ENCODE data around the gene SH2D3C.

The SH2D3C gene

DNA sequence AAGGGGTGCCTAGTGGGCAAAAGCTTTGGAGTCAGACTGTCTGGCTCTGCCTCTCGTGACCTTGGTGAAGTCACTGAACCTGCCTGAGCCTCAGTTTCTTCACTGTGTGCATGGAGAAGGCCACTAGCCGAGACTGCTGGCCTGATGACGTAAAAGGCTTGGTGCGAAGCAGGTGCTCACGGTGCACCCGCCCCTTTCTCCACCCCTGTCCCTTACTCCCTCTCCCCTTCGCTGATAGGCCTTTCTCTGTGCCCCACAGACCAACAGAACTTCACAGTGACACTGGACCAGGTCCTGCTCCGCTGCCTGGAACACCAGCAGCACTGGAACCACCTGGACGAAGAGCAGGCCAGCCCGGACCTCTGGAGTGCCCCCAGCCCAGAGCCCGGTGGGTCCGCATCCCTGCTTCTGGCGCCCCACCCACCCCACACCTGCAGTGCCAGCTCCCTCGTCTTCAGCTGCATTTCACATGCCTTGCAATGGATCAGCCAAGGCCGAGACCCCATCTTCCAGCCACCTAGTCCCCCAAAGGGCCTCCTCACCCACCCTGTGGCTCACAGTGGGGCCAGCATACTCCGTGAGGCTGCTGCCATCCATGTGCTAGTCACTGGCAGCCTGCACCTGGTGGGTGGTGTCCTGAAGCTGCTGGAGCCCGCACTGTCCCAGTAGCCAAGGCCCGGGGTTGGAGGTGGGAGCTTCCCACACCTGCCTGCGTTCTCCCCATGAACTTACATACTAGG, 34.6 kb upstream of the SH2D3C start:
- Mint-ChIP-seq H3K27me3 (no peaks in the 10 kb centered on the region), H3K27ac (no peak overlapping the region), H3K9me3 (ENCODE audit: low read depth) (no peaks in the 10 kb centered on the region), H3K4me3 (no peak overlapping the region), H3K36me3 (no peaks in the 10 kb centered on the region), H3K4me1 (ENCODE audit: low read depth) (no peaks in the 10 kb centered on the region)

DNA sequence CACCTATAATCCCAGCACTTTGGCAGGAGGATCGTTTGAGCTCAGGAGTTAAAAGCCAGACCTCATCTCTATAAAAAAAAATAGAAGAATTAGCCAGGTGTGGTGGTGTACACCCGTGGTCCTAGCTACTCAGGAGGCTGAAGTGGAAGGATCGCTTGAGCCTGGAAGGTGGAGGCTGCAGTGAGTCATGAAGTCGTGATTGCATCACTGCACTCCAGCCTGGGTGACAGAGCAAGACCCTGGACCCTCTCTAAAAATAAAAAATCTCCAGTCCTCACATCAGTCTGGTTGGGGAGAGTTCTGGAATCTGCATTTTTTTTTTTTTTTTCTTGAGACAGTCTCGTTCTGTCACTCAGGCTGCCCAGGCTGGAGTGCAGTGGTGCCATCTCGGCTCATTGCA, 33.5 kb upstream of the SH2D3C start:
- H3K36me3 Mint-ChIP-seq, result no peaks in the 10 kb centered on the region
- no peaks in the 10 kb centered on the region for H3K9me3 Mint-ChIP-seq (ENCODE audit: low read depth)
- H3K4me3 Mint-ChIP-seq, result no peak overlapping the region
- no peaks in the 10 kb centered on the region for H3K4me1 Mint-ChIP-seq (ENCODE audit: low read depth)
- no peaks in the 10 kb centered on the region for H3K27me3 Mint-ChIP-seq
- no peak overlapping the region for H3K27ac Mint-ChIP-seq

DNA sequence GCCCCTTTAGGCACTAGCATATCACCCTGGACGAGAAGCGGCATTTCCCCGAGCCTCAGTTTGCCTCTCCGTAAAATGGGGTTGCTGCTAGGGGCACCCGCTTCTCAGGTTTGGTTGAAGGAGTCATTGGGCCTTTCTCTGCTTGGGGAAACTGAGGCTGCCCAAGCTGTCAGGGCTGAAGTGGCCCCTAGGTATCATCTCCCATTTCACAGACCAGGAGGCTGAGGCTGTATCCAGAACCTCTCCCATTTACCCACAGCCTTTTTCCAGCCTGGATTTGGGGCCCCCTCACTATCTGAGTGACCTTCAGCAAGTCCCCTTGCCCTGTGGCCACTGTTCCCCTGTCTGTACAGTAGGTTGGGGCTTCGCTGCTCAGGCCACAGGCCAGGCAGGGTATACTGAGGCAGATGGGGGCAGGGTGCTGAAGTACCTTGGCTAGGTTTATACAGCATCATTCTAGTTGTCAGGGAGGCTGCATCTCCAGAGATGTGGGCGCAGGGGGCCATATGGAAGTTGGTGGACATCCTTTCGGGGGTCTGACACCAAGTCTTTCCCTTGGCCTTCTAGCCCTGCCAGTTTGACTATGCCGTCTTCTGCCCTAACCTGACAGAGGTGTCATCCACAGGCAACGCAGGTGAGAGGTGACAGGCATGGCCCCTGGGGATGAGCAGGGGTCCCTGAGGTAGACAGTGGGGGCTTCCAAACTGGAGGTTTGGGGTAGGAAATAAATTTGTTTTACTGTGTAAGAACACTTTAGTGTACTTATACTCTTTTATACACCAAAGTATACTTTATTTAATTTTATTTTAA, 32.1 kb upstream of the SH2D3C start:
- Mint-ChIP-seq H3K36me3 (peaks cover 2% of the 10 kb centered on the region), H3K4me3 (no peak overlapping the region), H3K27me3 (no peaks in the 10 kb centered on the region), H3K27ac (no peak overlapping the region), H3K4me1 (ENCODE audit: low read depth) (peaks cover 4% of the 10 kb centered on the region), H3K9me3 (ENCODE audit: low read depth) (no peaks in the 10 kb centered on the region)

DNA sequence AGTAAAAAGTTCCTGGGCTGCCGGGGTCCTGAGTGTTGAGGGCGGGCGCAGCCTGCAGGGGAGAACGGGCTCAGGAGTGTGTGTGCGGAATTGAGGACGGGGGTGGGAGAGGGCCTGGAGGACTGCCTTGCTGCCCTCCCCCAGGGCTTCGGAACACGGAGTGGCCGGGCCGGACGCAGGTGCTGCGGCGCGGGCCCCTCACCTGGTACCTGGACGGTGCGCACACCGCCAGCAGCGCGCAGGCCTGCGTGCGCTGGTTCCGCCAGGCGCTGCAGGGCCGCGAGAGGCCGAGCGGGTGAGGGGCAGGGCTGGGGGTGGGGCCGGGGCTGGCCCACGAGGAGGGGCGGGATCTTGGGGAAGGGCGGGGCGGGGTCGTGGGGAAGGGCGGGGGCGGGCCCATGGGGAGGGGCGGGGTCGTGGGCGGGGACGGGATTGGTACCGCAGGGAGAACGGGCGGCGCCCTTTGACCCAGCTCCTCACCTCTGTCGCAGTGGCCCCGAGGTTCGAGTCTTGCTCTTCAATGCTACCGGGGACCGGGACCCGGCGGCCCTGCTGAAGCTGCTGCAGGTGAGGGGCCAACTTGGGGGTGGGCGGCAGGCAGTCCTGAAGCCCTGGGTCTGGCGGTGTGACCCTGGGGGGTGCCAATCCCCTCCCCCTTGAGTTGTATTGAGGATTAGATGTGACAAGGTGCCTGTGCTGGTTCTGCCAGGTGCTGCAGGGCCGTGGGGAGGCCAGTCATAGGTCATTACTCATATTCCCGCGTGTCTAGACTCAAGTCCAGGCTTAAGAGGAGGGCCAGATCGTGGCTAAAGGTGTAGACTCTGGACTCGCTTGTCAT, 31.3 kb upstream of the SH2D3C start:
- no peak overlapping the region for H3K27ac Mint-ChIP-seq
- peaks cover 4% of the 10 kb centered on the region for H3K4me1 Mint-ChIP-seq (ENCODE audit: low read depth)
- peaks cover 2% of the 10 kb centered on the region for H3K36me3 Mint-ChIP-seq
- no peaks in the 10 kb centered on the region for H3K9me3 Mint-ChIP-seq (ENCODE audit: low read depth)
- no peaks in the 10 kb centered on the region for H3K27me3 Mint-ChIP-seq
- H3K4me3 Mint-ChIP-seq, result no peak overlapping the region

DNA sequence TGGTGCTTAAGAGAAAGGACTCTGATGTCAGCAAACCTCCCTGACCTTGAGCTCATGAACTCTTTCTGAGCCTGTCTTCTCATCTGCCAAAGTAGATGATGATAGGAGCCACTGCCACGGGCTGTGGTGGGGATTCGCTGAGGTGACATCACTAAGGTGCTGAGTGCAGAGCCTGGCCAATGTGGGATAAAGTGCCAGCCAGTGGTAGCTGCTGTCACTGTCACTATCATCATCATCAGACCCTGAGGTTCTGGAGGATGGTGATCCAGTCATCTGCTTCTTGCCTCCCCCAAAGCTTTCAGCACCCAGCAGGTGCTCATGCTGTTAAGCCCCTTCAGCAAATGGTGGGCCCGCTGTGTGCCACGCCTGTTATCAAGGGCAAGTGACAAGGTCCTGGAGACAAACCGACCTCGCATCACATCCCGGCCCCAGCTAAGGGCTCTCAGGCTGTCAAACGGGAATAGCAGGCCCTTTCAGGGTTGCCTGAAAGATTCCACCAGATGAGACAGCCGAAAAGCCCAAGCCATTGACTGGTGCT, 30.6 kb upstream of the SH2D3C start:
- no peak overlapping the region for H3K4me3 Mint-ChIP-seq
- H3K27me3 Mint-ChIP-seq, result no peaks in the 10 kb centered on the region
- peaks cover 2% of the 10 kb centered on the region for H3K36me3 Mint-ChIP-seq
- no peaks in the 10 kb centered on the region for H3K9me3 Mint-ChIP-seq (ENCODE audit: low read depth)
- H3K27ac Mint-ChIP-seq, result peak overlapping the region; percentile 41
- peaks cover 9% of the 10 kb centered on the region for H3K4me1 Mint-ChIP-seq (ENCODE audit: low read depth)

DNA sequence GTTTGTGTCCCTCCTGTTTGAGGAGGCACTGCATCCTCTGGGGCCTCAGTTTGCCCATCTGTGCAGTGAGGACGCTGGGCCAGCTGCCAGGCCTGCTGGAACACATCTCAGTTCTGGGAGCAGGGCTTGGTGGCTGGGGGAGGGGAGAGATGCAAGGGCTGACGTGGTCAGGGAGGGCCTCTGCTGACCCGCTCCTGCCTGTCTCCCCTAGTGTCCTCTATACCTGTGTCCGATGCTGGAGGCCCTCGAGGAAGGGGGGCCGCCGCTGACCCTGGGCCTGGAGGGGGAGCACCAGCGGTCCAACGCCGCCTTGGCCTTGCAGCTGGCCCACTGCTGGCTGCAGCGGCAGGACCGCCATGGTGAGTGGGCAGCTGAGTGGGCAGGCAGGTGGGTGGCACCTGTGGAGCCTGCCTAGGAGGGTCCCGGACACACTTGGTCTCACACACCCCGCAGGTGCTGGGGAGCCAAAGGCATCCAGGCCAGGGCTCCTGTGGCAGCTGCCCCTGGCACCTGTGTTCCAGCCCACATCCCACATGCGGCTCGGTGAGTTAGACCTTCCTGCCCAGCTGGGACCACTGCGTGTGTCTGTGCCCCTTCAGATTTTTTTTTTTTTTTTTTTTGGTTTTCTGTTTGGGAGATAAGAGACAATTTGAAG, 30.0 kb upstream of the SH2D3C start:
- Mint-ChIP-seq H3K4me3 (no peak overlapping the region), H3K36me3 (peaks cover 2% of the 10 kb centered on the region), H3K27ac (peak overlapping the region; percentile 41), H3K9me3 (ENCODE audit: low read depth) (no peaks in the 10 kb centered on the region), H3K27me3 (no peaks in the 10 kb centered on the region), H3K4me1 (ENCODE audit: low read depth) (peaks cover 13% of the 10 kb centered on the region)

DNA sequence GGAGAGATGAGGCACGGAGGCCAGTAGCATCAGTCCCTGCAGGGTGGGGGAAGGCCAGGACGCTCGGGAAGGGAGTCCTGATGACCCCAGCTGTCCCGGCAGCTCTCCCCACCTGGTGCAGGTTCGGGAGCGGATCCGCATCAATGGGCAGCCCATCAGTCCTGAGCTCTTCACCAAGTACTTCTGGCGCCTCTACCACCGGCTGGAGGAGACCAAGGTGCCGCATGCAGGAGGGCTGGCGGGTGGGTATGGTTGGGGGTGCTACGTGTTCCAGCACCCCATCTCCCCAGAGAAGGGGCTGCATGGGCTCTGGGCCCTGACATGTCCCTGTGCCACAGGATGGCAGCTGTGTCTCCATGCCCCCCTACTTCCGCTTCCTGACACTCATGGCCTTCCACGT, 28.4 kb upstream of the SH2D3C start:
- no peaks in the 10 kb centered on the region for H3K27me3 Mint-ChIP-seq
- no peak overlapping the region for H3K27ac Mint-ChIP-seq
- H3K4me3 Mint-ChIP-seq, result peak overlapping the region; percentile 20
- peaks cover 20% of the 10 kb centered on the region for H3K4me1 Mint-ChIP-seq (ENCODE audit: low read depth)
- peaks cover 2% of the 10 kb centered on the region for H3K36me3 Mint-ChIP-seq
- H3K9me3 Mint-ChIP-seq (ENCODE audit: low read depth), result no peaks in the 10 kb centered on the region

DNA sequence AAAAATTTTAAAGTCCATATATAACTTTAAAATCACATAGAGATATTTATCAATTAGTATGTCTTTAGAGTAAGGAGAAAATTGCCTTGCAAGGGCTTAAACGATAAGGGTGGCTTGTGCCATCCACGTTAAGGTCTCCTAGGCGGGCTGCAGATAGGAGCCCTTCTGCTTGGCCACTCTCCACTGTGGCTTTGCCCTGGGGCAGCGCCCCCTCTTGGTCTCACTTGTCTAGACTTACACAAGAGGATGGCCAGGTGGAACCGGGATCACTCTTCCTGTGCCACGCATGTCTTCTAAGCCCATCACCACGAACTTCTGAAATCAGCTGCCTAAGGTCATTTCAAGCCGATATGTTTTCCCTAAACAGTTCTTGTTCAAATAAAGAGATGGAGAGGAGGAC, 27.2 kb upstream of the SH2D3C start:
- H3K4me1 Mint-ChIP-seq (ENCODE audit: low read depth), result peaks cover 25% of the 10 kb centered on the region
- peak overlapping the region; percentile 50 for H3K27ac Mint-ChIP-seq
- peak overlapping the region; percentile 40 for H3K4me3 Mint-ChIP-seq
- no peaks in the 10 kb centered on the region for H3K9me3 Mint-ChIP-seq (ENCODE audit: low read depth)
- no peaks in the 10 kb centered on the region for H3K27me3 Mint-ChIP-seq
- H3K36me3 Mint-ChIP-seq, result peaks cover 2% of the 10 kb centered on the region

DNA sequence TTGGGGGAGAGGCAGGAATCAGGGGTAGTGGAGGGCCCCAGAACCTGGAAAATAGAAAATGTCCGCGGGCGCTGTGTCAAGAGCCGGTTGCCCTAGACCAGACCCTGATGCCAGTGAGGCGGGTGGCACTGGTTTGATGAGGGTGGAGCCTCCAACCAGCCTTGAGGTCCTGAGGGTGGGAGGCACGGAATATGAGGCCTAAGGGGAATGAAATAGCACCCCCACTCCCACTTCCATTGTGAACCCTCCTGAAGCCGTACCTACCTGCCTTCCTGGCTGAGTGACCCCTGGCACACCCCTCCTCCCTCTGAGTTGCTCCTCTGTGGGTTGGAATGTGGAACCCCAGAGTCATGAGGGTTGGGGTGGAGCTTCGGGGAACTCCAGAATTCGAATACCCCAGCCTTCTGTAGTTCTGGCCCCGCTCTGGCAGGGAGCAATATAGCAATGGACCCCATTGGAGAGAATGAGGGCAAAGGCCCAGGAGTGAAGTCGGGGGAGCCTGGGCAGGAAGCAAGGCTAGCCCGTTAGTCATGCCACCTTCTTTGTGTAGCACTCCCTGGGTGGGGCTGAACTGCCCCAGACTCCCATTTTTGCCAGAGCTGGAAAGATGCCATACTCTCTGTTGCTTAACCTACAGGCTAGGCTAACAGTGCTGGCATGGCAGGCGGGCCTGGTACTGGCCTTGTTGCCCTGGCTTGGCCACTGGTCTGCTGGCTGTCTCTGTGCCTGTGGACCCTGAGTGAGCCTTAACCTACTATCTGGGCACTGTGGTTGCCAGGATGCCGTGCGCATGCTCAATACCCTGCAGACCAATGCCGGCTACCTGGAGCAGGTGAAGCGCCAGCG, 25.3 kb upstream of the SH2D3C start:
- H3K4me1 Mint-ChIP-seq (ENCODE audit: low read depth), result peaks cover 25% of the 10 kb centered on the region
- peak overlapping the region; percentile 93 for H3K4me3 Mint-ChIP-seq
- H3K27ac Mint-ChIP-seq, result peak overlapping the region; percentile 95
- H3K36me3 Mint-ChIP-seq, result peaks cover 2% of the 10 kb centered on the region
- no peaks in the 10 kb centered on the region for H3K9me3 Mint-ChIP-seq (ENCODE audit: low read depth)
- H3K27me3 Mint-ChIP-seq, result no peaks in the 10 kb centered on the region

DNA sequence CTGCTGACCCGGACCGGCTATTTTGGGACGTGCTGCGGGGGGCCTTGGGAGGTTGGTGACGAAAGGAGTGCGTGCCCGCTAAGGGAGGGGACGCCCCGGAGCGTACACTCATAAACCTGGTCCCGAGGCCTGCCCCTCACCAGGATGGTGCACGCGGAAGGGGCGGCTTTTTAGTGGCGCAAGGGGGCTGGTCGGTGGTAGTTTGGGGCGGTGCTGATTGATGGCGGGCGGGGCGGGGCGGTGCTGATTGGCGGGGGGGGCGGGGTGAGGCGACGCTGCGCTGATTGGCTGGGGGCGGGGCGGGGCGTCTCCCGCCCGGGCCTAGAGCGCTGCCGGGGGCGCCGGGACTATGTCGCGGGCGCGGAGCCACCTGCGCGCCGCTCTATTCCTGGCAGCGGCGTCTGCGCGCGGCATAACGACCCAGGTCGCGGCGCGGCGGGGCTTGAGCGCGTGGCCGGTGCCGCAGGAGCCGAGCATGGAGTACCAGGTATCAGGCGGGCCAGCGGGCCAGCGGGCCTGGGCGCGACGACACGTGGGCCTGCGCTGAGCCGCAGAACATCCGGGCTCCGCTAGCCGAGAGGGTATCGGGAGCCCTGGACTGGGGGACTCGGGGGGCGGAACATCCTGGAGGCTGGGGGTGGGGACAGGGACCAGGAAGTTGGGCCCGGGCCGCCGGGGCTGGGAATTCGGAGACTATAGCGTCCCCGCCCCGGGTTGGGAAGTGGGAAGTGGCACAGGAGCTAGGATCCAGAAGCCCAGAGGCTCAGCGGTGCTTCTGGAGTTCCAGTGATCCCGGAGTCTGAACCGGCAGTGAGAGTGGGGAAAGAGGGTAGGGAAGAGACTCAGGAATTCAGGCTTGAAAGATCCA, 24.3 kb upstream of the SH2D3C start, which contains the start of gene FPGS:
Gene FPGS (plus strand): TSS at position 307 of the 868 bp plus-strand sequence. CDS start 43 bp downstream, at position 350.
- no peaks in the 10 kb centered on the region for H3K27me3 Mint-ChIP-seq
- H3K4me3 Mint-ChIP-seq, result peak within 1 kb of the TSS; percentile 93
- peaks cover 28% of the 10 kb centered on the region for H3K4me1 Mint-ChIP-seq (ENCODE audit: low read depth)
- H3K36me3 Mint-ChIP-seq, result peaks cover 2% of the 10 kb centered on the region
- peak within 1 kb of the TSS; percentile 95 for H3K27ac Mint-ChIP-seq
- H3K9me3 Mint-ChIP-seq (ENCODE audit: low read depth), result no peaks in the 10 kb centered on the region

DNA sequence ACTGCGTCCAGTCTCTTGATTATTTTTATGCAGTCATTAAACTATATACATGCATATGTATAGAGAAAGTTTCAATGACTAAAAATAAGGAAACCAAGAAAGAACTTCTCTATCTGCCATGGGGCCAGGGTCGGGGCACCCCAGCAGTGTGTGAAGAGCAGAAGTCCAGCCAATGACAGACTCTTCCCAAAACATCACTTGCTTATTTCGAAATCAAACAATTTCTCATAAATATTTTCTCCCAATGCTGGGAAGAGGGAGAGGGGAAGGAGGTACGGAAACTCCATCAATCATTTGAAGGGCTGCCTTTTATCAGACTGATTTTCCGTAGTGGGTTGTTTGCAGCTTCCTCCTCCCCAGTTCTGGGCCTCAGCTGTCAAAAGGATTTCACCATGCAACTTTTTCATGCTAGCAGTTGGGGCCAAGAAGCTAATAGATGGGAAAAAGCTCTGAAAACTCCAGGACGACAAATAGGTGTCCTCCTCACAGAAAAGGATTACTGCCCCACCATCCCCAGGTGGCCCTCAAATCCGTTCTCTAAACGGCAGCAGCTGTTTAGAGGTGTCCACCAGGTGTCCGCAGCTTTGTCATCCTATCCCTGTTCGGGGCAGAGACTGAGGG, 23.6 kb upstream of the SH2D3C start:
- Mint-ChIP-seq H3K36me3 (peaks cover 2% of the 10 kb centered on the region), H3K4me1 (ENCODE audit: low read depth) (peaks cover 35% of the 10 kb centered on the region), H3K27me3 (no peaks in the 10 kb centered on the region), H3K4me3 (peak overlapping the region; percentile 76), H3K9me3 (ENCODE audit: low read depth) (no peaks in the 10 kb centered on the region), H3K27ac (peak overlapping the region; percentile 79)

DNA sequence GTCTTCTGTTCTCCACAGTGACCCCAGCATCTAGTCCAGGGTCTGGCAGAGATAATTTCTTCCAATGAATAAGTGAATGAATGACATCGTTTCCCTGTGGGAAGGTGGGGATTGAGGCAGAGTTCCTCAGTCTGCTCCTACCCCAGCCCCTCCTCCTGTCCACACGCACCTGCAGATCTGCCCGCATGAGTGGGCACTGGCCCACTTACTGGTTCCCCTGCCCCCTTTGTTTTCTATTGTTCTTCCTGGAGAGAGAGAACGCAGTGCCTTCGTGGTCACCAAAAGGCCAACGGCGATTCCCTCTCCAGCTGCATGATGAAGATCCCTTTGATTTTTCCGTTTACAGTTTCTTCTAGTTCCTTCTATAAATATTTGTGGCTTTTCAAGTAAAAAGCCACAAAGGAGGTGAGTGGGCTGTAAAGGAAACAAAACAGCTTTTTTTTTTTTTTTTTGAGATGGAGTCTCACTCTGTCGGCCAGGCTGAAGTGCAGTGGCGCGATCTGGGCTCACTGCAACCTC, 18.4 kb upstream of the SH2D3C start:
- no peaks in the 10 kb centered on the region for H3K9me3 Mint-ChIP-seq (ENCODE audit: low read depth)
- no peaks in the 10 kb centered on the region for H3K36me3 Mint-ChIP-seq
- peak overlapping the region; percentile 83 for H3K27ac Mint-ChIP-seq
- no peaks in the 10 kb centered on the region for H3K27me3 Mint-ChIP-seq
- H3K4me1 Mint-ChIP-seq (ENCODE audit: low read depth), result peaks cover 33% of the 10 kb centered on the region
- H3K4me3 Mint-ChIP-seq, result peak overlapping the region; percentile 61
